Esophagus squamous epithelium (tissue), 5 donors: Measurements from ENCODE around the gene ZNF202. TPM values are rescaled to one million over a fixed set of nuclear protein-coding genes. Genes with fewer than 3 reads are reported as not detected.
"Not testable (repeated sequence)": the region's sequence is repeated elsewhere in the genome, so short reads cannot be mapped to it uniquely, and the experiment has no call there.

Experiments used
- DNase-seq: peaks from one replicate; lab custom pipeline; 2025; lab: John Stamatoyannopoulos, UW
- H3K27ac ChIP-seq, 4 donors: fragments of 200-600 bp; sonication (generic); one replicate each; pipeline ENCODE4 v1.5.1; 2016 to 2019; ENCODE audit warnings: mild to moderate bottlenecking in 1 of 4
- H3K27me3 ChIP-seq, 4 donors: fragments of 200-600 bp; sonication (generic); 1 replicate in 3 of 4; 2 replicates in 1 of 4; pipeline versions ENCODE4 v1.5.1 to v1.6.0; 2017 to 2021; ENCODE audit warnings: antibody characterized with exemption in 1 of 4
- H3K36me3 ChIP-seq, 3 donors: fragments of 200-600 bp; sonication (generic); one replicate each; pipeline ENCODE4 v1.5.1; 2016 to 2019
- H3K4me1 ChIP-seq, 3 donors: fragments of 200-600 bp; sonication (generic); one replicate each; pipeline ENCODE4 v1.5.1; 2017 to 2019
- H3K4me3 ChIP-seq, 4 donors: fragments of 200-600 bp; sonication (generic); 1 replicate in 3 of 4; 2 replicates in 1 of 4; pipeline ENCODE4 v1.5.1; 2016 to 2019; ENCODE audit warnings: mild to moderate bottlenecking in 2 of 4, moderate library complexity in 1 of 4
- H3K9me3 ChIP-seq, 3 donors: fragments of 200-600 bp; sonication (generic); one replicate each; pipeline ENCODE4 v1.5.1; 2016 to 2019
- CTCF ChIP-seq, 6 experiments: fragments of 450-650 bp in 4 of 6; fragments of 200-600 bp in 2 of 6; sonication (generic) in 2 of 6; IDR thresholded peaks; one replicate each; pipeline ENCODE4 v1.5.1; 2016 to 2019; ENCODE audit warnings: antibody characterized with exemption in 6 of 6, mild to moderate bottlenecking in 4 of 6, moderate library complexity in 4 of 6
- POLR2A ChIP-seq, 4 donors: fragments of 450-650 bp; IDR thresholded peaks; one replicate each; pipeline ENCODE4 v1.6.1; 2017; ENCODE audit warnings: antibody characterized with exemption in 4 of 4, mild to moderate bottlenecking in 4 of 4, moderate library complexity in 3 of 4
- WGBS, 2 donors: methylation state at CpG; one replicate each; pipeline ENCODE4 v1.1.5; 2018; 5-methylcytosine and 5-hydroxymethylcytosine counted together
- intact Hi-C: fragments of 100-400 bp; cut with DNase I; formaldehyde crosslinking; loops from one replicate; pipeline ENCODE4 v1.15.0; 2022
- total RNA-seq, 4 donors: library from RNA; depleted of rRNA; stranded (reverse); fragments of >200 nt; gene quantifications; one replicate each; pipeline ENCODE4 v1.1.0, GENCODE V29; 2016
- donor health status: DM: yes; HTN: yes; CAD: no.

Gene ZNF202
- total RNA-seq, 4 donors from 2014 or later, result 2.6 to 6.5 (median 4.6) TPM

- Histone ChIP-seq H3K4me1 (no peaks in the 10 kb centered on the region), H3K4me3 (no peak overlapping the region), H3K9me3 (peaks cover 0 to 21% (median 8%) of the 10 kb centered on the region in 3 donors), H3K27ac (no peak overlapping the region), H3K36me3 (peaks cover 21 to 80% (median 42%) of the 10 kb centered on the region in 3 donors), H3K27me3 (no peaks in the 10 kb centered on the region)
- WGBS, 2 donors, result 84 to 94% methylated on average over 3 of the region's 8 CpGs
- TF ChIP-seq CTCF (IDR thresholded peaks at IDR 0.05), result no peak
- no peak for TF ChIP-seq POLR2A (IDR thresholded peaks at IDR 0.05)
- intact Hi-C loops, result no loop called here
- DNase-seq, result no peak
Measured at GRCh38 chr11:123729602-123730001, 11.9 kb downstream of the ZNF202 start.

- intact Hi-C loops, result no loop called here
- peaks cover 0 to 21% (median 8%) of the 10 kb centered on the region in 3 donors for H3K9me3 ChIP-seq
- TF ChIP-seq POLR2A (IDR thresholded peaks at IDR 0.05) (no peak), CTCF (IDR thresholded peaks at IDR 0.05) (no peak)
- 97 to 100% methylated on average over 21 to 22 of the region's 23 CpGs for WGBS, 2 donors
- no peaks in the 10 kb centered on the region for H3K4me1 ChIP-seq
- H3K27me3 ChIP-seq, result no peaks in the 10 kb centered on the region
- peaks cover 21 to 69% (median 42%) of the 10 kb centered on the region in 3 donors for H3K36me3 ChIP-seq
- H3K27ac ChIP-seq, result no peak overlapping the region
- H3K4me3 ChIP-seq, result no peak overlapping the region
- DNase-seq, result no peak
Measured at GRCh38 chr11:123725995-123726655, 15.3 kb downstream of the ZNF202 start.

GRCh38 chr11:123719452-123719851 is 22.0 kb downstream of the ZNF202 start:
- intact Hi-C loops, result no loop called here
- DNase-seq, result no peak

GRCh38 chr11:123718469-123718868 is 23.0 kb downstream of the ZNF202 start:
- WGBS, 2 donors, result 64 to 84% methylated on average over 4 of the region's 4 CpGs
- intact Hi-C loops, result no loop called here
- peaks cover 0 to 7% (median 0%) of the 10 kb centered on the region in 4 donors for H3K27me3 ChIP-seq
- no peaks in the 10 kb centered on the region for H3K9me3 ChIP-seq
- no peak overlapping the region for H3K27ac ChIP-seq
- H3K4me3 ChIP-seq, result no peak overlapping the region
- DNase-seq, result no peak
- no peak for TF ChIP-seq POLR2A (IDR thresholded peaks at IDR 0.05)
- no peak for TF ChIP-seq CTCF (IDR thresholded peaks at IDR 0.05)
- H3K4me1 ChIP-seq, result no peaks in the 10 kb centered on the region
- no peaks in the 10 kb centered on the region for H3K36me3 ChIP-seq

More at GRCh38 chr11:123719452-123719851, 22.0 kb downstream of the ZNF202 start:
- WGBS, 2 donors, result 59 to 74% methylated on average over 1 of the region's 1 CpG
- Histone ChIP-seq H3K36me3 (peaks cover 0 to 3% (median 0%) of the 10 kb centered on the region in 3 donors), H3K4me3 (no peak overlapping the region), H3K9me3 (no peaks in the 10 kb centered on the region), H3K27ac (no peak overlapping the region), H3K4me1 (no peaks in the 10 kb centered on the region), H3K27me3 (peaks cover 0 to 7% (median 0%) of the 10 kb centered on the region in 4 donors)
- TF ChIP-seq CTCF (IDR thresholded peaks at IDR 0.05), result no peak
- TF ChIP-seq POLR2A (IDR thresholded peaks at IDR 0.05), result no peak

GRCh38 chr11:123718063-123718462 is 23.4 kb downstream of the ZNF202 start:
- Histone ChIP-seq H3K9me3 (no peaks in the 10 kb centered on the region), H3K27ac (no peak overlapping the region), H3K36me3 (no peaks in the 10 kb centered on the region), H3K27me3 (peaks cover 0 to 7% (median 0%) of the 10 kb centered on the region in 4 donors), H3K4me3 (no peak overlapping the region), H3K4me1 (no peaks in the 10 kb centered on the region)
- WGBS, 2 donors, result 84 to 91% methylated on average over 2 of the region's 2 CpGs
- intact Hi-C loops, result no loop called here
- no peak for TF ChIP-seq POLR2A (IDR thresholded peaks at IDR 0.05)
- no peak for TF ChIP-seq CTCF (IDR thresholded peaks at IDR 0.05)
- DNase-seq, result no peak

- H3K4me3 ChIP-seq, H3K4me1 ChIP-seq, DNase-seq, H3K27me3 ChIP-seq, H3K27ac ChIP-seq, intact Hi-C loops, H3K36me3 ChIP-seq, H3K9me3 ChIP-seq: not testable (repeated sequence)
- 75 to 77% methylated on average over 3 of the region's 3 CpGs for WGBS, 2 donors
Measured at GRCh38 chr11:123712627-123713026, 28.8 kb downstream of the ZNF202 start.
